A549 treated with ZK216348 at 1 μM for 4 hours (cell line): ENCODE results near the gene STRIP2. TPM values are rescaled to one million over a fixed set of nuclear protein-coding genes. Genes with fewer than 3 reads are reported as not detected.

Experiments used
- total RNA-seq: library from RNA; stranded (reverse); fragments of 200-300 nt; extraction: Qiagen RNA extraction; gene quantifications from 5 replicates; pipeline ENCODE4 v1.2.3, GENCODE V29; 2022; ENCODE audit warnings: low read depth

STRIP2 gene, protein sequence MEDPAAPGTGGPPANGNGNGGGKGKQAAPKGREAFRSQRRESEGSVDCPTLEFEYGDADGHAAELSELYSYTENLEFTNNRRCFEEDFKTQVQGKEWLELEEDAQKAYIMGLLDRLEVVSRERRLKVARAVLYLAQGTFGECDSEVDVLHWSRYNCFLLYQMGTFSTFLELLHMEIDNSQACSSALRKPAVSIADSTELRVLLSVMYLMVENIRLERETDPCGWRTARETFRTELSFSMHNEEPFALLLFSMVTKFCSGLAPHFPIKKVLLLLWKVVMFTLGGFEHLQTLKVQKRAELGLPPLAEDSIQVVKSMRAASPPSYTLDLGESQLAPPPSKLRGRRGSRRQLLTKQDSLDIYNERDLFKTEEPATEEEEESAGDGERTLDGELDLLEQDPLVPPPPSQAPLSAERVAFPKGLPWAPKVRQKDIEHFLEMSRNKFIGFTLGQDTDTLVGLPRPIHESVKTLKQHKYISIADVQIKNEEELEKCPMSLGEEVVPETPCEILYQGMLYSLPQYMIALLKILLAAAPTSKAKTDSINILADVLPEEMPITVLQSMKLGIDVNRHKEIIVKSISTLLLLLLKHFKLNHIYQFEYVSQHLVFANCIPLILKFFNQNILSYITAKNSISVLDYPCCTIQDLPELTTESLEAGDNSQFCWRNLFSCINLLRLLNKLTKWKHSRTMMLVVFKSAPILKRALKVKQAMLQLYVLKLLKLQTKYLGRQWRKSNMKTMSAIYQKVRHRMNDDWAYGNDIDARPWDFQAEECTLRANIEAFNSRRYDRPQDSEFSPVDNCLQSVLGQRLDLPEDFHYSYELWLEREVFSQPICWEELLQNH
- 6.0 to 8.0 TPM (median 6.2 TPM) in 5 replicates for total RNA-seq

DNA sequence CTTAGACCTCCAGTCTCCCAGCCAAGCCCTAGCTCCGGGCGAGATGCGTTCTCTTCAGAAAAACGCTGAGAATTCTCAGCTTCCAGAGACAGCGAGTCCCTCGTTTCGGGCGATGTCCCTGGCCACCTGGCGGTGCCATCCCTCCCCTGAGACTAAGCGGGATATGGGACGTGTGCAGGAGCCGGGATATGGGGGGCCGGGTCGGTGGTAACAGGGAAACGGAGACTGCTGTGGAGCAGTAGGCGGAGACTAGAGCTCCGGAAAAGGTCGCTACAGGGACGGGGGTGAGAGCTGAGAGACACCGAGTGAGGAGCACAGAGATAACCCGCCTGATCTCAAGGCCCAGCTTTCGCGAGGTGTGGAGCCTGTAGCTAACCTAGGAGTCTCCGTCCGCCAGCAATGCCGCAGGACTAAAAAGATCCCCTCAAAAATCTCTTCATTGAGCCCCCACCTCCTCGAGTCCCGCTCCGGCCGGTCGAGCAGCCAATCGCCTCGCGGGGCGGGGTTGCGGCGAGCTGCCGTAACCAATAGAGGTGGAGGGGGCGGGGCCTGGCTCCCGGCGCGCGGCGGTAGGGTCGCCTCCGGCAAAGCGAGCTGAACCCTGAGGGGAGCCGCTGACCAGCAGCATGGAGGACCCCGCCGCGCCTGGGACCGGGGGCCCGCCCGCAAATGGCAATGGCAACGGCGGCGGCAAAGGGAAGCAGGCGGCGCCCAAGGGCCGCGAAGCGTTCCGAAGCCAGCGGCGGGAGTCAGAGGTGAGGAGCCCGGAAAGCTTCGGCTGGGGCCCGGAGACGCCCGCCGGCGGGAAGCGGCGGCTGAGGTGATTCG is at the start of gene STRIP2:
Gene STRIP2 (plus strand): TSS at position 586 of the 828 bp plus-strand sequence. CDS start 41 bp downstream, at position 627.

DNA sequence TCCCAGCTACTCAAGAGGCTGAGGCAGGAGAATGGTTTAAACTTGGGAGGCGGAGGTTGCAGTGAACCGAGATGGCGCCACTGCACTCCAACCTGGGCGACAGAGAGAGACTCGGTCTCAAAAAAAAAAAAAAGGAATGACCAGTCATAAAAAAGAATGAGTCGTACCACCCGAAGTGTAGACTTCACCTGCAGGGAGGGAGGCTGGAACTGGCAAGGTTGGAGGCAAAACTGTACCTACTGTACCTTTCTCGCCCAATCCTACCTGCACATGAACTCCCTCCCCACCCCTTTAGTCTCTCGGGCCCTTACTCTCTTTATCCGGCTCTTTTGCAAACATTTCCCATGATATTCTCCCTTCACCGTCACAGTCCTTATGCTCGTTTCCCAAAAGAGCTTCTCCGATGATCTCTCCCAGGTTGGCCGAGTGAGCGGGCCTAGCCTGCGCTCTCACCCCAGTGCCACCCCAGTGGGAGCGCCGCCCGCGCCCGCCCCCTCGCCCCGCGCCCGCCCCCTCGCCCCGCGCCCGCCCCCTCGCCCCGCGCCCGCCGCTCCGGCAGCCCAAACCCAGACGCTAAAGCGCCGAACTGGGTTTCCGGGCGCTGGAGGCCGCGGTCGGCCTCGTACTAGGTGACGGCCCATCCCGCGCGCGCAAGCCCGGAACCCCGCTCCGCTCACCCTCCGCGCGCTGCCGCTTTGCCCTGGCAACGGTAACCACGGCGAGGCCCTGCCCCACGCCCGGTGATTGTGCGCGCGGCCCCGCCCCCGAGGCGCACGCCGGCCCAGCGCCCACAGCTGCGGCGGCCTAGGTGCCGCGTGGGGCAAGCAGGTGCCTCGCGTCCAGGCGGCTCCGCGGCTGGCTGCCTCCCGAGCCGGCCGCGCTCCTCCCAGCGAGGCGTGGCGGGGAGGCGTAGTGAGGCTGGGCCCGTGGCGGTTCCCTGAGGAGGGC is 67.8 kb downstream of the STRIP2 start, which contains the start of gene SMKR1:
Gene SMKR1 (plus strand): TSS at position 772 of the 948 bp plus-strand sequence. CDS start 294 bp downstream, outside the sequence.

Other genes starting within 250 kb of the STRIP2 start
- 10.4 to 18.4 TPM (median 15.3 TPM) in 5 replicates for gene SMO, start 245.8 kb upstream of the STRIP2 start, total RNA-seq
- 4.9 to 7.0 TPM (median 6.3 TPM) in 5 replicates for gene AHCYL2, start 209.4 kb upstream of the STRIP2 start, total RNA-seq
- 8.7 to 10.6 TPM (median 10.0 TPM) in 5 replicates for gene SMKR1, start 68.1 kb downstream of the STRIP2 start, total RNA-seq
- 9.5 to 11.7 TPM (median 10.3 TPM) in 5 replicates for gene NRF1, start 177.3 kb downstream of the STRIP2 start, total RNA-seq